Vagina (tissue), 2 donors: ENCODE measurements around the gene MARCHF5. TPM values are rescaled to one million over a fixed set of nuclear protein-coding genes. Genes with fewer than 3 reads are reported as not detected.

Source experiments
- DNase-seq, 2 donors: peaks; one replicate each; pipeline ENCODE4 v3.0.0-alpha.2; 2017; ENCODE audit errors: extremely low spot score in 2 of 2
- H3K27ac ChIP-seq: fragments of 200-600 bp; sonication (generic); one replicate; pipeline ENCODE4 v1.5.1; 2019
- H3K27me3 ChIP-seq: fragments of 200-600 bp; sonication (generic); one replicate; pipeline ENCODE4 v1.5.1; 2019
- H3K36me3 ChIP-seq, 2 donors: fragments of 200-600 bp; sonication (generic); one replicate each; pipeline ENCODE4 v1.5.1; 2017 to 2019
- H3K4me1 ChIP-seq: fragments of 200-600 bp; sonication (generic); one replicate; pipeline ENCODE4 v1.5.1; 2019
- H3K4me3 ChIP-seq, 2 donors: fragments of 200-600 bp; sonication (generic); 1 replicate in 1 of 2; 2 replicates in 1 of 2; pipeline ENCODE4 v1.5.1; 2016 to 2019
- H3K9me3 ChIP-seq: fragments of 200-600 bp; sonication (generic); one replicate; pipeline ENCODE4 v1.5.1; 2019
- CTCF ChIP-seq, 3 experiments: fragments of 450-650 bp in 2 of 3; fragments of 200-600 bp in 1 of 3; sonication (generic) in 1 of 3; IDR thresholded peaks; one replicate each; pipeline ENCODE4 v1.5.1; 2017 to 2019; ENCODE audit warnings: antibody characterized with exemption in 3 of 3, mild to moderate bottlenecking in 2 of 3, moderate library complexity in 2 of 3
- POLR2A ChIP-seq, 2 donors: fragments of 450-650 bp; IDR thresholded peaks; one replicate each; pipeline ENCODE4 v1.6.1; 2017; ENCODE audit warnings: antibody characterized with exemption in 2 of 2, mild to moderate bottlenecking in 2 of 2, moderate library complexity in 2 of 2
- POLR2AphosphoS5 ChIP-seq, 2 donors: sonication (generic); formaldehyde crosslinking; IDR thresholded peaks; one replicate each; pipeline ENCODE4 v1.9.0; 2017; ENCODE audit warnings: antibody characterized with exemption in 2 of 2, mild to moderate bottlenecking in 2 of 2, low read depth in 1 of 2; ENCODE audit not compliant: insufficient read depth in 1 of 2
- intact Hi-C: fragments of 100-400 bp; cut with DNase I; formaldehyde crosslinking; loops from one replicate; pipeline ENCODE4 v1.15.1; 2023
- total RNA-seq: library from RNA; depleted of rRNA; stranded (reverse); fragments of >200 nt; gene quantifications from one replicate; pipeline ENCODE4 v1.2.3, GENCODE V29; 2016

MARCHF5 gene
- total RNA-seq, 1 donor from 2014 or later, result 18.9 TPM

DNA sequence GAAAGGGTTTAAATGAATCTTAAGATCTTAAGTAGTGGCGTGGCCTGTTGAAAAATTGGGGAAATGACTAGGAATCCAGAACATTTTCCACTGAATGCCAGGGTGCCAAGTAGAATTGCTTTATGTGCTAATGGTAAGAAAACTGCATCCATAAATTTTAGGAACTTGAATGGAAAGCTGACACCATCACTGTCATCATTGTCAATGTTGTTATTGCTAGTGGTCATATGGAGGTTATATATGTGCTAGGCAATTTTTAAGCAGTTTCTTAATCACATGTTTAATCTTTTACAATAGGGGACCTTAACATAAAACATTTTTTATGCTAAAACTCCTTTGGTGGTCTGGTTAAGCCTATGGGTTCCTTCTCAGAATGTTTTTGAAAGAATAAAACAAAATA is 13.1 kb downstream of the MARCHF5 start:
- Histone ChIP-seq H3K4me1 (peaks cover 22% of the 10 kb centered on the region), H3K36me3 (no peaks in the 10 kb centered on the region), H3K9me3 (no peaks in the 10 kb centered on the region), H3K27ac (no peak overlapping the region), H3K27me3 (no peaks in the 10 kb centered on the region), H3K4me3 (no peak overlapping the region)
- DNase-seq, result no peak
- no peak for TF ChIP-seq CTCF (IDR thresholded peaks at IDR 0.05)
- no peak for TF ChIP-seq POLR2AphosphoS5 (IDR thresholded peaks at IDR 0.05; ENCODE audit: insufficient read depth in 1 of 2, low read depth in 1 of 2)
- no peak for TF ChIP-seq POLR2A (IDR thresholded peaks at IDR 0.05)
- intact Hi-C loops, result no loop called here

DNA sequence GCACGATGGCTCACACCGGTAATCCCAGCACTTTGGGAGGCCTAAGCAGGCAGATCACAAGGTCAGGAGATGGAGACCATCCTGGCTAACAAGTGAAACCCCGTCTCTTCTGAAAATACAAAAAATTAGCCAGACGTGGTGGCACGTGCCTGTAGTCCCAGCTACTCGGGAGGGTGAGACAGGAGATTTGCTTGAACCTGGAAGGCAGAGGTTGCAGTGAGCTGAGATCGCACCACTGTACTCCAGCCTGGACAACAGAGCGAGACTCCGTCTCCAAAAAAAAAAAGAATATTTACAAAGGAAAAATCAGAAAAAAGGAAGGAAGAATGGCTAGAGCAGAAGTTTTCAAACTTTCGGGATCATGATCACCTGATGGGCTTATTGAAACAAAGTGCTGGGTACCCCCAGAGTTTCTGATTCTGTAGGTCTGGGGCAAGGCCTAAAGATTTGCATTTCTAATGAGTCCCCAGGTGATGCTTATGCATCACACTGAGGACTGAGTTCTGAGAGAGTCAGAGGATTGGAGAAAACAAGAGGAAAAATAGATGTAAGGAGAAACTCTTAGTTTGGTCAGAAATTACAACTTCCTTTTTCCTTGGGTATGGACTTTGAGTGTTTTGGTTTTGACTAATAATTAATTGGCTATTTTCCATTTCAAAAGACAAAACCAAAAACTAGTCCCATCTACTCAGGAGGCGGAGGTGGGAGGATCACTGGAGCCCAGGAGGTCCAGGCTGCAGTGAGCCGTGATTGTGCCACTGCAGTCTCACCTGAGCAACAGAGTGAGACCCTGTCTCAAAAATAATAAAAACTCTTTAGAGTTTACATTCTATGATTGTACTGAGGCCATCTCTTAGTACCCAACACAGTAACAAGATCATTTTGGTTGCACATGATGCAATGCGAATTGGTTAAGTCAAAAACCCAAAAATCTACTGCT is 14.4 kb downstream of the MARCHF5 start:
- no peak overlapping the region for H3K4me3 ChIP-seq
- TF ChIP-seq POLR2AphosphoS5 (IDR thresholded peaks at IDR 0.05; ENCODE audit: insufficient read depth in 1 of 2, low read depth in 1 of 2), result no peak
- TF ChIP-seq POLR2A (IDR thresholded peaks at IDR 0.05), result no peak
- no peak for TF ChIP-seq CTCF (IDR thresholded peaks at IDR 0.05)
- no peaks in the 10 kb centered on the region for H3K36me3 ChIP-seq
- H3K27ac ChIP-seq, result no peak overlapping the region
- no peak for DNase-seq
- peaks cover 23% of the 10 kb centered on the region for H3K4me1 ChIP-seq
- intact Hi-C loops, result no loop called here
- H3K9me3 ChIP-seq, result no peaks in the 10 kb centered on the region
- H3K27me3 ChIP-seq, result no peaks in the 10 kb centered on the region

GRCh38 chr10:92309272-92309671 is 18.3 kb downstream of the MARCHF5 start:
- Histone ChIP-seq H3K4me1 (peaks cover 17% of the 10 kb centered on the region), H3K27me3 (no peaks in the 10 kb centered on the region), H3K36me3 (peaks cover 0 to 29% of the 10 kb centered on the region in 2 donors), H3K27ac (no peak overlapping the region), H3K9me3 (no peaks in the 10 kb centered on the region), H3K4me3 (no peak overlapping the region)
- TF ChIP-seq POLR2A (IDR thresholded peaks at IDR 0.05) (no peak), CTCF (IDR thresholded peaks at IDR 0.05) (no peak), POLR2AphosphoS5 (IDR thresholded peaks at IDR 0.05; ENCODE audit: insufficient read depth in 1 of 2, low read depth in 1 of 2) (no peak)
- intact Hi-C loops, result no loop called here
- no peak for DNase-seq

- peaks cover 0 to 29% of the 10 kb centered on the region in 2 donors for H3K36me3 ChIP-seq
- no peak overlapping the region for H3K27ac ChIP-seq
- H3K27me3 ChIP-seq, result no peaks in the 10 kb centered on the region
- no peaks in the 10 kb centered on the region for H3K9me3 ChIP-seq
- H3K4me1 ChIP-seq, result peaks cover 4% of the 10 kb centered on the region
- DNase-seq, result no peak
- intact Hi-C loops, result no loop called here
- TF ChIP-seq CTCF (IDR thresholded peaks at IDR 0.05) (no peak), POLR2AphosphoS5 (IDR thresholded peaks at IDR 0.05; ENCODE audit: insufficient read depth in 1 of 2, low read depth in 1 of 2) (no peak), POLR2A (IDR thresholded peaks at IDR 0.05) (no peak)
- no peak overlapping the region for H3K4me3 ChIP-seq
Observed at GRCh38 chr10:92313750-92314149, 22.8 kb downstream of the MARCHF5 start.

DNA sequence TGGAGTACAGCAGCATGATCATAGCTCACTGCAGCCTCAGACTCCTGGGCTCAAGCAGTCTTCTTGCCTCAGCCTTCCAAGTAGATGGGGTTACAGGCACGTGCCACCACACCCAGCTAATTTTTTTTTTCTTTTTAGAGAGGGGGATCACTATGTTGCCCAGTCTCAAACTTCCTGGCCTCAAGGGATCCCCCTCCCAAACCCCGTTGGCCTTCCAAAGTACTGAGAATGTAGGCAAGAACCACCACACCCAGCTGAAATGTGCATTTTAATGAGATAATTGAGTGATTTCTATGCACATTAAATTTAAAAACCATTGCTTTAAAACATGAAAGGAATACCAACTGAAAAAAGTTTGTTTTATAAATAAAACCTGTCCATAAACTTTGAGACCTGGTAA is 25.6 kb downstream of the MARCHF5 start:
- Histone ChIP-seq H3K4me3 (no peak overlapping the region), H3K9me3 (no peaks in the 10 kb centered on the region), H3K4me1 (no peaks in the 10 kb centered on the region), H3K27ac (no peak overlapping the region), H3K36me3 (peaks cover 0 to 22% of the 10 kb centered on the region in 2 donors), H3K27me3 (no peaks in the 10 kb centered on the region)
- TF ChIP-seq CTCF (IDR thresholded peaks at IDR 0.05) (no peak), POLR2A (IDR thresholded peaks at IDR 0.05) (no peak)
- DNase-seq, result no peak
- intact Hi-C loops, result no loop called here
